GM12892 (cell line): ENCODE data around the gene ZNF185.

ENCODE experiments used
- DNase-seq: peaks from one replicate; pipeline ENCODE4 v3.0.0; 2011; ENCODE audit not compliant: insufficient read length
- FAIRE-seq: peaks from 2 replicates; lab custom pipeline; 2011; peaks lifted over from hg19 to GRCh38; lab: Jason Lieb, UNC
- POLR2A ChIP-seq: IDR thresholded peaks from 2 replicates; pipeline ENCODE4 v1.6.1; 2011; ENCODE audit warnings: low read depth, low read length, control low read depth
- POLR2AphosphoS5 ChIP-seq: IDR thresholded peaks from 2 replicates; pipeline ENCODE4 v1.6.1; 2011; ENCODE audit warnings: low read depth, low read length, control low read depth
- TAF1 ChIP-seq: IDR thresholded peaks from 2 replicates; pipeline ENCODE4 v1.6.1; 2011; ENCODE audit warnings: low read depth, mild to moderate bottlenecking, control low read depth, low read length, borderline replicate concordance

ZNF185 gene

GRCh38 chrX:152912106-152912505 lies 14.2 kb downstream of the ZNF185 start:
- TF ChIP-seq TAF1 (no peak), POLR2AphosphoS5 (no peak), POLR2A (no peak)
- no peak for DNase-seq
- no peak for FAIRE-seq

GRCh38 chrX:152912641-152913040 lies 14.8 kb downstream of the ZNF185 start:
- DNase-seq: no peak
- TF ChIP-seq POLR2AphosphoS5 (no peak), POLR2A (no peak), TAF1 (no peak)
- FAIRE-seq: no peak

GRCh38 chrX:152913346-152913745 lies 15.5 kb downstream of the ZNF185 start:
- FAIRE-seq (no peak), DNase-seq (no peak)
- TF ChIP-seq POLR2A (no peak), TAF1 (no peak), POLR2AphosphoS5 (no peak)

DNA sequence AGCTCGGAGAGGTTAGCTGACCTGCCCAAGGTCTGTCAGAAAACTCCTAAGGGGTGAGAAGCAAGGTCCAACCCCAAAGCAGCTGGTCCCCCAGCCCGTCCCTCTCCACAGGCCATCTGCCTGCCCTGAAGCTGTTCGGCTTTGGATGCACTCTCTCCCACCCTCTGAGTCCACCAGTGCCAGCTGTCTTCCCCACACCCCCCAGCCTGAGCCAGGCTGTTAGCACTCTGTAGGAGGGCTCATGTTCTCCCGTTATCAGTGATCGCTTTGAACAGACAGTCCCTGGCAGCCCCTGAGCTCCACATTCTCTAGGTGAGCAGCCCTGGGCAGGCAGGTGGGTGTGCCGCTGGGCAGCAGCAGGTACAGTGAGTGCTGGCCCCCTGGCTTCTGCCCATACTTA lies 16.0 kb downstream of the ZNF185 start:
- FAIRE-seq (no peak), DNase-seq (no peak)
- TF ChIP-seq POLR2AphosphoS5: no peak
- TF ChIP-seq TAF1: no peak
- no peak for TF ChIP-seq POLR2A

- no peak for TF ChIP-seq POLR2A
- TF ChIP-seq POLR2AphosphoS5: no peak
- no peak for TF ChIP-seq TAF1
- FAIRE-seq (peak; percentile 48), DNase-seq (peak; percentile 68)
Measured at GRCh38 chrX:152915541-152916241, 17.8 kb downstream of the ZNF185 start.

GRCh38 chrX:152917656-152918579 lies 20.1 kb downstream of the ZNF185 start:
- TF ChIP-seq TAF1: no peak
- TF ChIP-seq POLR2AphosphoS5: no peak
- peak; percentile 32; the same call in 1 of the 2 replicates for TF ChIP-seq POLR2A
- FAIRE-seq: peak; percentile 44
- DNase-seq: no peak

DNA sequence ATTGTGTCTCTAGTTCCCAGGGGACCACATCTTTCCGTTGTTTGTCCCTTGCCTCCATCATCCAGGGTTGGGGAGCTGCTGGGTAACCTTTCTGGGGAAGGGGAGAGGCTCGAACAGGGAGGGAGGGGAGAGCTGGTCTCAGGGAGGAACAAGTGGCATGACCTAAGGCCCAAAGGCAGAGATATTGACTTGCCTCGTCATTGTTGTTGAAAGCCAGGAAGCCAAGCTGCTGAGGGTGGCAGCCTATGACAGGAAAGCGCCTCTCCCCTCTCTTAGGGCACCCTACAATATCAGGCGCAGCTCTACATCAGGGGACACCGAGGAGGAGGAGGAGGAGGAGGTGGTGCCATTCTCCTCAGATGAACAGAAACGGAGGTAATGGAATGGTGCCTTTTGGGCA lies 20.8 kb downstream of the ZNF185 start:
- DNase-seq (no peak), FAIRE-seq (no peak)
- TF ChIP-seq POLR2AphosphoS5 (no peak), TAF1 (no peak)

DNA sequence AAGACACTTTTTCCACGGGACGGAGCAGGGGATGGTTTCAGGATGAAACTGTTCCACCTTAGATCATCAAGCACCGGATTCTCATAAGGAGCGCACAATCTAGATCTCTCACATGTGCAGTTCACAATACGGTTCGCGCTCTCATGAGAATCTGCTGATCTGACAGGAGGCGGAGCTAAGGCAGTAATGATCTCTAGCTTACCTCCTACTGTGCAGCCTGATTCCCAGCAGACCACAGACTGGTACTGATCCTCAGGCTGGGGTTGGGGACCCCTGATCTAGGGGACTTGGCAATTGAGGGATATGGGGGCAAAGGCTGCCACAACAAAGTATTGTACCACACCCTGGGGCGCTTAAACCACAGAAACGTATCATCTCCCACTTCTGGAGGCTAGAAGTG lies 25.7 kb downstream of the ZNF185 start:
- FAIRE-seq (no peak), DNase-seq (no peak)
- TF ChIP-seq POLR2AphosphoS5 (no peak), TAF1 (no peak), POLR2A (no peak)

DNA sequence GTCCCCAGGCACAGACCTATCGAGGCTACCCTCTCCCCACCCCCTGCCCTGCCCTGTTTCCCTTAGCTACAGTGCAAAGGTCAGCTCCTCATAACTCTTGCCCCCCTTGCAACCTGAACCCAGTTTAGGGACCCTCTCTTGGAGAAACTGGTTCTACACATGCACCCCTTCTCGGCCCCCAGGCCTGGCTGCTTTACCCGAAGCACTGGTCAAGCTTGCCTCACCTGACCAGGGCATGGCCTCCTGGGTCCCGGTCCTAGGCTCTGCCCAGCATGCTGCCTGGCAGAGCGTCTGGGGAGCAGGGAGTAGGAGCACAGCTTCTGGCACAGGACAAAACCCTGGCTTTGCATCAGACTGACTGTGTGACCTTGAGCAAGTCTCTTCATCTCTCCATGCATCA lies 28.0 kb downstream of the ZNF185 start:
- FAIRE-seq (no peak), DNase-seq (no peak)
- no peak for TF ChIP-seq TAF1
- no peak for TF ChIP-seq POLR2A
- TF ChIP-seq POLR2AphosphoS5: no peak

GRCh38 chrX:152926279-152926678 lies 28.4 kb downstream of the ZNF185 start:
- no peak for TF ChIP-seq TAF1
- no peak for TF ChIP-seq POLR2AphosphoS5
- TF ChIP-seq POLR2A: no peak
- DNase-seq (peak; percentile 58), FAIRE-seq (peak; percentile 66)

DNA sequence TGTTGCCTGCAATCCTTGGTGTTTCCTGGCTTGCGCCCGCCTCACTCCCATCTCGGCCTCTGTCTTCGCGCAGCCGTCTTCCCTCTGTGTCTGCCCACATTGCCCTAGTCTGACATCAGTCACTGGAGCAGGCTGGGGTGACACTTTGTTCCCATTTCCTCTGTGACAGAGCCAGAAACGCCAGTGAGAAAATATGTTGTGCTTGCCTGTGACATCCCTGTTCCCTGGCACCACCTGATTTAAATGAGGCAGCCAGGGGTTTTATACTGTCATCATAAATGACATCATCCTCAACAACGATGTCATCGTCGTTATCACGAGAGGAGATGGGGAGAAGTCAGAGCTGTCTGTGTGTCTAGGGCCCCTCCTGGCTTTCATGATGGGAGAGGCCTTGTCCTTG lies 29.1 kb downstream of the ZNF185 start:
- no peak for TF ChIP-seq POLR2A
- no peak for TF ChIP-seq TAF1
- TF ChIP-seq POLR2AphosphoS5: no peak
- no peak for FAIRE-seq

More for the DNA sequence above, 29.1 kb downstream of the ZNF185 start:
- DNase-seq: no peak
